DOHH2 (cell line): ENCODE results near the gene KBTBD4.
A peak's percentile ranks its signal among the peaks of the same experiment; 100 is the strongest.

Source experiments
- H3F3A ChIP-seq: fragments of 200-600 bp; sonication (generic), shearing (Covaris generic); 2 replicates; pipeline ENCODE4 v1.6.0; 2016; ENCODE audit warnings: antibody characterized with exemption, mild to moderate bottlenecking; ENCODE audit not compliant: control insufficient read depth, insufficient read depth
- H3K27ac ChIP-seq: fragments of 200-600 bp; sonication (generic); 2 replicates; pipeline ENCODE4 v1.5.1; 2014; ENCODE audit warnings: low read depth, mild to moderate bottlenecking, low read length, moderate library complexity
- H3K27me3 ChIP-seq: fragments of 200-600 bp; sonication (generic); 2 replicates; pipeline ENCODE4 v1.6.1; 2014; ENCODE audit warnings: mild to moderate bottlenecking, low read length, mixed read lengths; ENCODE audit not compliant: control insufficient read depth
- H3K36me3 ChIP-seq: fragments of 200-600 bp; sonication (generic); 2 replicates; pipeline ENCODE4 v1.6.1; 2014; ENCODE audit warnings: mild to moderate bottlenecking, low read length, moderate library complexity, mixed read lengths; ENCODE audit not compliant: control insufficient read depth
- H3K4me1 ChIP-seq: fragments of 200-600 bp; sonication (generic); 2 replicates; pipeline ENCODE4 v1.6.1; 2014; ENCODE audit warnings: mild to moderate bottlenecking, low read length, mixed read lengths; ENCODE audit not compliant: control insufficient read depth
- H3K4me2 ChIP-seq: fragments of 200-600 bp; sonication (generic); 2 replicates; pipeline ENCODE4 v1.6.0; 2014; ENCODE audit warnings: mild to moderate bottlenecking, low read length, moderate library complexity
- H3K4me3 ChIP-seq: fragments of 200-600 bp; sonication (generic); 2 replicates; pipeline ENCODE4 v1.5.1; 2014; ENCODE audit warnings: mild to moderate bottlenecking, low read length, mixed read lengths
- H3K79me2 ChIP-seq: fragments of 200-600 bp; sonication (generic); 2 replicates; pipeline ENCODE4 v1.6.1; 2014; ENCODE audit warnings: mild to moderate bottlenecking, low read length, mixed read lengths; ENCODE audit not compliant: control insufficient read depth
- H3K9me2 ChIP-seq: fragments of 200-600 bp; sonication (generic); replicated peaks from 2 replicates; pipeline ENCODE4 v1.6.1; 2014; ENCODE audit warnings: mild to moderate bottlenecking, low read length, mixed read lengths; ENCODE audit not compliant: control insufficient read depth
- H3K9me3 ChIP-seq: fragments of 200-600 bp; sonication (generic); 2 replicates; pipeline ENCODE4 v1.6.1; 2014; ENCODE audit warnings: antibody characterized with exemption, low read length, mixed read lengths; ENCODE audit not compliant: control insufficient read depth, insufficient read depth
- H4K20me1 ChIP-seq: fragments of 200-600 bp; sonication (generic); 2 replicates; pipeline ENCODE4 v1.6.0; 2014; ENCODE audit warnings: low read depth, mild to moderate bottlenecking, antibody characterized with exemption, low read length, moderate library complexity; ENCODE audit not compliant: control insufficient read depth, insufficient read depth
- CTCF ChIP-seq: fragments of 200-600 bp; sonication (generic); IDR thresholded peaks from one replicate; pipeline ENCODE4 v1.5.1; 2014; ENCODE audit warnings: antibody characterized with exemption, mild to moderate bottlenecking, low read depth, low read length; ENCODE audit not compliant: poor library complexity, severe bottlenecking
- EZH2phosphoT487 ChIP-seq: fragments of 200-600 bp; sonication (generic); IDR thresholded peaks from 2 replicates; pipeline ENCODE4 v1.6.1; 2017; ENCODE audit warnings: borderline replicate concordance, mild to moderate bottlenecking, antibody characterized with exemption, low read length, moderate library complexity, mixed read lengths

The KBTBD4 gene

DNA sequence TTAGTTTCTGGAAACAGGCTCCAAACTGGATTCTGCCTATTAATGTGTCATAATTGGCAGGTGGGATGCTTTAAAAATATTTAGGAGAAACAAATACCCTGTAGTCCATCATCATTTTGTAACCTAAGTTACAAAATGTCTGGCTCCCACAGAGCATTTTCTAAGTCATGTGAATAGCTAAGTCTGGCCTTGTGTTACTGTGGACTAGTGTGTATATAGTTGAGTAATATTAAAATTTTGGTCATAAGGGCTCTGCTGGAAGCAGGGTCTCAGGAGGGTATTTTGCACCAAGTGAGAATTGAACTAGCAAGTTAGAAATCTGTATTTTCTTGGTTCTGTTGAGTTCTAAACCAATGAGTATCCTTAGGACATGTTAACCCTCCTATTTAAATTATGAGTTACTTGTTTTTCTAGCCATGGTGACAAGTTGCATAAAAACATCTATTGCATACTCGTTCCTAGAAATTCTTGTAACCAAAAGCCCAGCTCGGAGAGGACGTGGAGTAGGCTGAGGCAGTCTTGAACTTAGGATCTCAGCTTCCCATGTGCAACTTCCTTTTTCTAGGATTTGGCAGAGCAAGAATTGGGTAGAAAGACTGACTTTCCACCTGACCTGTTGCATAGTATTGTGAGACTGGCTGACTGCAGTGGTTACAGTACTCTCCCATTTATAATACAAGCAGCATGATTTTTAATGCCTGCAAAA lies 8.0 kb downstream of the KBTBD4 start:
- Histone ChIP-seq H3K4me2 (no peak overlapping the region), H3K36me3 (peaks cover 68% of the 10 kb centered on the region), H3F3A (peaks cover 11% of the 10 kb centered on the region; the same call in 1 of the 2 replicates), H3K4me1 (peaks cover 12% of the 10 kb centered on the region), H3K79me2 (peaks cover 82% of the 10 kb centered on the region), H3K4me3 (no peak overlapping the region), H3K9me3 (no peaks in the 10 kb centered on the region), H3K27ac (no peak overlapping the region), H3K9me2 (no peaks in the 10 kb centered on the region), H4K20me1 (no peaks in the 10 kb centered on the region), H3K27me3 (no peaks in the 10 kb centered on the region)
- TF ChIP-seq CTCF (no peak), EZH2phosphoT487 (no peak)

DNA sequence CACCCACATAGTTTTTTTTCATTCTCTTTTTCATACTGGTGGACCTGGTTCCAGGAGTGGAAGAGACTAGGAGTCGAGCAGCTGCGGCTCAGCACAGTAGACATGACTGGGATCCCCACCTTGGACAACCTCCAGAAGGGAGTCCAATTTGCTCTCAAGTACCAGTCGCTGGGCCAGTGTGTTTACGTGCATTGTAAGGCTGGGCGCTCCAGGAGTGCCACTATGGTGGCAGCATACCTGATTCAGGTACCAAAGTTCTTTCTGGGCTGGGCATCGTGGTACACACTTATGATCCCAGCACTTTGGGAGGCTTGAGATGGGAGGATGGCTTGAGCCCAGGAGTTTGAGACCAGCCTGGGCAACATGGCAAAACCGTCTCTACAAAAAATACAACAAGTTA lies 9.1 kb downstream of the KBTBD4 start:
- H3K27ac ChIP-seq = no peak overlapping the region
- H4K20me1 ChIP-seq = no peaks in the 10 kb centered on the region
- H3K27me3 ChIP-seq = no peaks in the 10 kb centered on the region
- TF ChIP-seq EZH2phosphoT487 (no peak), CTCF (no peak)
- peaks cover 63% of the 10 kb centered on the region for H3K36me3 ChIP-seq
- H3F3A ChIP-seq = peaks cover 11% of the 10 kb centered on the region; the same call in 1 of the 2 replicates
- H3K9me2 ChIP-seq = no peaks in the 10 kb centered on the region
- H3K9me3 ChIP-seq = no peaks in the 10 kb centered on the region
- peaks cover 87% of the 10 kb centered on the region for H3K79me2 ChIP-seq
- H3K4me1 ChIP-seq = peaks cover 16% of the 10 kb centered on the region
- no peak overlapping the region for H3K4me3 ChIP-seq
- H3K4me2 ChIP-seq = no peak overlapping the region

DNA sequence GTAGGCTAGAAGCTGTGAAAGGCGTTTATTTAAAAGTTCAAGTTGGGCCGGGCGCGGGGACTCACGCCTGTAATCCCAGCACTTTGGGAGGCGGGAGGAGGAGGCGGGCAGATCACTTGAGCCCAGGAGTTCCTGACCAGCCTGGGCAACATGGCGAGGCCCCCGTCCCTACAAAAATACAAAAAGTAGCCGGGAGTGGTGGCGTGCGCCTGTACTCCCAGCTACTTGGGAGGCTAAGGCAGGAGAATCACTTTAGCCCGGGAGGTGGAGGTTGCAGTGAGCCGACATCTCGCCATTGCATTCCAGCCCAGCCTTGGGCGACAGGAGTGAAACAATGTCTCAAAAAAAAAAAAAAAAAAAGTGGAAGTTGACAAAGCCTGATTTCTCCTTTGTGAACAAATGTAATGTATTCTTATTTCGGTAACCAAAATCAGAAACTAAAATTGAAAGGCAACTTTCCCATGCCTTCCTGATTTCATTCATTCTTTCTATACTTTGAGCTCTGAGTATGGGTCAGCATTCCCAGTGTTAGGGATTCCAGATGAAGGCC lies 12.5 kb downstream of the KBTBD4 start:
- H3K27ac ChIP-seq = peak overlapping the region; percentile 55
- peaks cover 7% of the 10 kb centered on the region; the same call in 1 of the 2 replicates for H3F3A ChIP-seq
- peaks cover 69% of the 10 kb centered on the region for H3K79me2 ChIP-seq

More for the DNA sequence above, 12.5 kb downstream of the KBTBD4 start:
- Histone ChIP-seq H3K9me2 (no peaks in the 10 kb centered on the region), H3K9me3 (no peaks in the 10 kb centered on the region), H3K4me3 (peak overlapping the region; percentile 99), H3K27me3 (no peaks in the 10 kb centered on the region), H4K20me1 (no peaks in the 10 kb centered on the region), H3K4me2 (peak overlapping the region; percentile 90), H3K4me1 (peaks cover 26% of the 10 kb centered on the region), H3K36me3 (peaks cover 32% of the 10 kb centered on the region)
- no peak for TF ChIP-seq CTCF
- no peak for TF ChIP-seq EZH2phosphoT487
